Uterus (tissue), 2 donors: ENCODE measurements around the gene TMEM176B.

Experiments used
- POLR2A ChIP-seq, 2 donors: fragments of 450-650 bp; IDR thresholded peaks; one replicate each; pipeline ENCODE4 v1.6.1; 2016; ENCODE audit warnings: antibody characterized with exemption in 2 of 2, mild to moderate bottlenecking in 1 of 2, moderate library complexity in 1 of 2
- TF ChIP-seq, protein P1 (sequence below), 4 experiments: fragments of 200-600 bp in 2 of 4; fragments of 450-650 bp in 2 of 4; sonication (generic) in 2 of 4; IDR thresholded peaks; one replicate each; pipeline ENCODE4 v1.5.1; 2016 to 2019; ENCODE audit warnings: antibody characterized with exemption in 4 of 4, mild to moderate bottlenecking in 2 of 4, moderate library complexity in 1 of 4

DNA sequence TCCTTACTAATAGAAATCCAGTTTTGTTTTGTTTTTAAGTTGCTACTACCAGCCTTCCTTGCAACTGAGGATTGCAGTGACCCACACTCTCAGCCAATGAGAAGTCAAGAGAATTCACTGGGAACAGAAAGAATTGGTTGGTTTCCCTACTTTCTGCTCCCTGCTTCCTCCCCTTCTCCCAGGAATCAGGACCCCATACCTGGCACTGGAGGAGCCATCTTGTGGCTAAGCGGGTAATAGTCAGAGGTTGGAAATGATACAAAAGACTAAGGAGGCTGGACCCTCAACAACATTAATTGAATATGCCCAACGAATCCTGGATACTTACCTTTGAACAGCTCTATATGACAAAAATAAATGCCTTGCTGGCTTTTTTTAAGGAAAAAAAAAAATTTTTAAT is 6.7 kb upstream of the TMEM176B start:
- TF ChIP-seq, protein P1, sequence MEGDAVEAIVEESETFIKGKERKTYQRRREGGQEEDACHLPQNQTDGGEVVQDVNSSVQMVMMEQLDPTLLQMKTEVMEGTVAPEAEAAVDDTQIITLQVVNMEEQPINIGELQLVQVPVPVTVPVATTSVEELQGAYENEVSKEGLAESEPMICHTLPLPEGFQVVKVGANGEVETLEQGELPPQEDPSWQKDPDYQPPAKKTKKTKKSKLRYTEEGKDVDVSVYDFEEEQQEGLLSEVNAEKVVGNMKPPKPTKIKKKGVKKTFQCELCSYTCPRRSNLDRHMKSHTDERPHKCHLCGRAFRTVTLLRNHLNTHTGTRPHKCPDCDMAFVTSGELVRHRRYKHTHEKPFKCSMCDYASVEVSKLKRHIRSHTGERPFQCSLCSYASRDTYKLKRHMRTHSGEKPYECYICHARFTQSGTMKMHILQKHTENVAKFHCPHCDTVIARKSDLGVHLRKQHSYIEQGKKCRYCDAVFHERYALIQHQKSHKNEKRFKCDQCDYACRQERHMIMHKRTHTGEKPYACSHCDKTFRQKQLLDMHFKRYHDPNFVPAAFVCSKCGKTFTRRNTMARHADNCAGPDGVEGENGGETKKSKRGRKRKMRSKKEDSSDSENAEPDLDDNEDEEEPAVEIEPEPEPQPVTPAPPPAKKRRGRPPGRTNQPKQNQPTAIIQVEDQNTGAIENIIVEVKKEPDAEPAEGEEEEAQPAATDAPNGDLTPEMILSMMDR (IDR thresholded peaks at IDR 0.05) = no peak
- no peak for TF ChIP-seq POLR2A (IDR thresholded peaks at IDR 0.05)
